B cell (primary cell): Measurements from ENCODE around the gene TBC1D22A. TPM values are rescaled to one million over a fixed set of nuclear protein-coding genes. Genes with fewer than 3 reads are reported as not detected.

Source experiments
- ATAC-seq: fragments of 200-7000 bp; cut with Tn5 transposase; one replicate; pipeline ENCODE4 v1.10.0; 2021; ENCODE audit warnings: low read depth, mild to moderate bottlenecking, moderate number of reproducible peaks, moderate library complexity
- CTCF ChIA-PET: fragments of 350-600 bp; sonication (Branson Sonifier 250); formaldehyde crosslinking; loops from one replicate; lab custom pipeline; 2021; ENCODE audit warnings: antibody characterized with exemption, inconsistent platforms; lab: Charles Lee
- POLR2A ChIA-PET: fragments of 350-600 bp; sonication (Branson Sonifier 250); formaldehyde crosslinking; loops from one replicate; lab custom pipeline; 2021; ENCODE audit warnings: antibody characterized with exemption; lab: Charles Lee
- DNase-seq: peaks from one replicate; pipeline ENCODE4 v3.0.0; 2013
- H2AFZ ChIP-seq: 2 replicates; pipeline ENCODE4 v1.6.1; 2012; ENCODE audit warnings: mild to moderate bottlenecking, low read depth, low read length; ENCODE audit not compliant: insufficient read depth, poor library complexity, severe bottlenecking
- H3K27ac ChIP-seq, 2 donors: 1 replicate in 1 of 2; 2 replicates in 1 of 2; pipeline ENCODE4 v1.5.1; 2012 to 2013; ENCODE audit warnings: low read length in 2 of 2, mild to moderate bottlenecking in 2 of 2, moderate library complexity in 1 of 2
- H3K27me3 ChIP-seq, 4 experiments: fragments of 200-600 bp in 1 of 4; sonication (generic) in 1 of 4; replicated peaks in 1 of 4; 1 replicate in 2 of 4; 2 replicates in 2 of 4; pipeline versions ENCODE4 v1.6.1 to v1.7.0; 2013 to 2016; ENCODE audit warnings: low read length in 3 of 4, mild to moderate bottlenecking in 2 of 4, mixed read lengths in 1 of 4, moderate library complexity in 1 of 4; ENCODE audit not compliant: insufficient read depth in 4 of 4, control insufficient read depth in 3 of 4; ENCODE audit errors: control extremely low read depth in 1 of 4
- H3K36me3 ChIP-seq, 2 experiments: replicated peaks in 1 of 2; 1 replicate in 1 of 2; 2 replicates in 1 of 2; pipeline versions ENCODE4 v1.6.1 to v1.7.1; 2013; ENCODE audit warnings: low read length in 1 of 2; ENCODE audit not compliant: insufficient read depth in 2 of 2, control insufficient read depth in 1 of 2; ENCODE audit errors: control extremely low read depth in 1 of 2, extremely low read depth in 1 of 2
- H3K4me1 ChIP-seq, 2 donors: fragments of 200-600 bp in 1 of 2; sonication (generic) in 1 of 2; 1 replicate in 1 of 2; 2 replicates in 1 of 2; pipeline versions ENCODE4 v1.5.1 to v1.6.1; 2013 to 2017; ENCODE audit warnings: low read length in 2 of 2; ENCODE audit not compliant: control insufficient read depth in 2 of 2, insufficient read depth in 2 of 2
- H3K4me2 ChIP-seq: replicated peaks from 2 replicates; pipeline ENCODE3; 2012; ENCODE audit warnings: mild to moderate bottlenecking, low read depth, low read length; ENCODE audit not compliant: poor library complexity, severe bottlenecking
- H3K4me3 ChIP-seq, 5 experiments: fragments of 200-600 bp in 1 of 5; sonication (generic) in 1 of 5; 1 replicate in 3 of 5; 2 replicates in 2 of 5; pipeline versions ENCODE4 v1.5.1 to v1.7.0; 2011 to 2016; ENCODE audit warnings: low read length in 4 of 5, mild to moderate bottlenecking in 4 of 5, low read depth in 2 of 5, control low read depth in 1 of 5, moderate library complexity in 1 of 5; ENCODE audit not compliant: insufficient read depth in 1 of 5; ENCODE audit errors: control extremely low read depth in 1 of 5, extremely low read depth in 1 of 5
- H3K79me2 ChIP-seq: fragments of 200-600 bp; sonication (generic); one replicate; pipeline ENCODE4 v1.6.0; 2016; ENCODE audit warnings: low read length; ENCODE audit not compliant: control insufficient read depth, insufficient read depth
- H3K9ac ChIP-seq: fragments of 200-600 bp; sonication (generic); 2 replicates; pipeline ENCODE4 v1.6.1; 2017; ENCODE audit warnings: mild to moderate bottlenecking, low read length, moderate library complexity
- H3K9me3 ChIP-seq, 3 donors: one replicate each; pipeline versions ENCODE4 v1.6.1 to v1.7.1; 2013; ENCODE audit warnings: low read length in 2 of 3; ENCODE audit not compliant: control insufficient read depth in 2 of 3, insufficient read depth in 1 of 3; ENCODE audit errors: control extremely low read depth in 1 of 3
- H4K20me1 ChIP-seq: 2 replicates; pipeline ENCODE4 v1.6.0; 2012; ENCODE audit warnings: mild to moderate bottlenecking, low read length; ENCODE audit not compliant: insufficient read depth, control insufficient read depth, poor library complexity, severe bottlenecking
- H3K27ac Mint-ChIP-seq: one replicate; pipeline ENCODE4 v1.8.0; 2021; ENCODE audit warnings: mixed read lengths
- H3K27me3 Mint-ChIP-seq: one replicate; pipeline ENCODE4 v1.8.0; 2021; ENCODE audit warnings: mixed read lengths
- H3K4me1 Mint-ChIP-seq: one replicate; pipeline ENCODE4 v1.8.0; 2021; ENCODE audit warnings: mixed read lengths
- H3K4me3 Mint-ChIP-seq: one replicate; pipeline ENCODE4 v1.8.0; 2021; ENCODE audit warnings: mixed read lengths
- H3K9me3 Mint-ChIP-seq: one replicate; pipeline ENCODE4 v1.8.0; 2022; ENCODE audit warnings: mixed read lengths; ENCODE audit not compliant: insufficient read depth
- EZH2 ChIP-seq: IDR thresholded peaks from 2 replicates; pipeline ENCODE4 v1.6.1; 2012; ENCODE audit warnings: borderline replicate concordance, low read depth, mild to moderate bottlenecking, moderate library complexity, low read length; ENCODE audit not compliant: insufficient read depth, poor library complexity, severe bottlenecking
- WGBS: methylation state at CpG from one replicate; pipeline ENCODE4 v1.1.5; 2013; ENCODE audit warnings: missing lambda C conversion rate; ENCODE audit not compliant: insufficient coverage; 5-methylcytosine and 5-hydroxymethylcytosine counted together
- intact Hi-C: fragments of 100-400 bp; cut with micrococcal nuclease; formaldehyde crosslinking; loops from one replicate; pipeline ENCODE4 v1.10.0; 2022
- polyA plus RNA-seq: library from polyadenylated mRNA; depleted of rRNA; stranded (reverse); fragments of >200 nt; gene quantifications from 2 replicates; pipeline ENCODE4 v1.2.3, GENCODE V29; 2012
- total RNA-seq, 2 donors: library from RNA; stranded (reverse); fragments of 120-200 nt in 1 of 2; gene quantifications; 1 replicate in 1 of 2; 2 replicates in 1 of 2; pipeline versions ENCODE4 v1.2.3 to v1.2.4, GENCODE V29; 2013 to 2022
- TF ChIP-seq, protein P1 (sequence below): fragments of 200-600 bp; IDR thresholded peaks from one replicate; pipeline ENCODE4 v1.8.0; 2022; ENCODE audit warnings: antibody characterized with exemption, mild to moderate bottlenecking

The TBC1D22A gene
- total and polyA plus RNA-seq, 2 donors (not counting 1 experiment from before 2014, with no cell fraction given): 73.8 to 128 TPM

DNA sequence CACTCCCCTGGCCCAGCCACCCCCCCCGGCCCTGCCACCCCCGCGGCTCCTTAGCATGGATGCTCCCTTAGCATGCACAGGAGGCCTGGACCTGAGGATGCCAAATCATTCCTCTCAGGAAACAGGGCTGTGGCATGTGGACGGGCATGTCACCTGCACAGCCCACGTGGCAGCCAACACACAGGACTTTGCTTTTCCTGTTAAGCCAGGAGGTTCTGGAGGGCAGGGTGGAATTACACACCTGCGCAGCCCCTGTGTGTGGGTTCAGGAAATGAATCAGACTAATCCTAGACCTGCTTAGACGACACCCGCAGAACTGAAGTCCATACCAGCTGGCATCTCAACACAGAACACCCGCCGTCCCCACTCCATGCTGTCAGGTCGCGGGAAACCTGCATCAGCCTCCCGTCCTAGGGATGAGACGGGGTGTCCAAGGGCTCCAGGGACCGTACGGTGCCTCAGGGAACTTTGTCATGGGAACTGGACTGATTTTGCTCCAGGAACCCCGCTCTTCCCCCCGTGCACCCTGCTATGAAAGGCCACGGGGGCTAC is 34.6 kb upstream of the TBC1D22A start:
- Histone ChIP-seq H3K4me1 (peaks cover 7 to 15% of the 10 kb centered on the region in 2 donors), H3K9me3 (no peaks in the 10 kb centered on the region), H3K27ac (no peak overlapping the region), H3K79me2 (peaks cover 99% of the 10 kb centered on the region), H2AFZ (no peak overlapping the region), H3K4me3 (no peak overlapping the region), H3K4me2 (no peak overlapping the region), H3K36me3 (peaks cover 2 to 35% of the 10 kb centered on the region in 2 experiments), H3K9ac (no peak overlapping the region), H4K20me1 (peaks cover 93% of the 10 kb centered on the region), H3K27me3 (no peaks in the 10 kb centered on the region)
- TF ChIP-seq, protein P1, sequence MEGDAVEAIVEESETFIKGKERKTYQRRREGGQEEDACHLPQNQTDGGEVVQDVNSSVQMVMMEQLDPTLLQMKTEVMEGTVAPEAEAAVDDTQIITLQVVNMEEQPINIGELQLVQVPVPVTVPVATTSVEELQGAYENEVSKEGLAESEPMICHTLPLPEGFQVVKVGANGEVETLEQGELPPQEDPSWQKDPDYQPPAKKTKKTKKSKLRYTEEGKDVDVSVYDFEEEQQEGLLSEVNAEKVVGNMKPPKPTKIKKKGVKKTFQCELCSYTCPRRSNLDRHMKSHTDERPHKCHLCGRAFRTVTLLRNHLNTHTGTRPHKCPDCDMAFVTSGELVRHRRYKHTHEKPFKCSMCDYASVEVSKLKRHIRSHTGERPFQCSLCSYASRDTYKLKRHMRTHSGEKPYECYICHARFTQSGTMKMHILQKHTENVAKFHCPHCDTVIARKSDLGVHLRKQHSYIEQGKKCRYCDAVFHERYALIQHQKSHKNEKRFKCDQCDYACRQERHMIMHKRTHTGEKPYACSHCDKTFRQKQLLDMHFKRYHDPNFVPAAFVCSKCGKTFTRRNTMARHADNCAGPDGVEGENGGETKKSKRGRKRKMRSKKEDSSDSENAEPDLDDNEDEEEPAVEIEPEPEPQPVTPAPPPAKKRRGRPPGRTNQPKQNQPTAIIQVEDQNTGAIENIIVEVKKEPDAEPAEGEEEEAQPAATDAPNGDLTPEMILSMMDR: no peak
- TF ChIP-seq EZH2: no peak
- H3K9me3 Mint-ChIP-seq: no peaks in the 10 kb centered on the region
- DNase-seq (no peak), ATAC-seq (no peak)
- H3K4me1 Mint-ChIP-seq: peaks cover 39% of the 10 kb centered on the region
- H3K27ac Mint-ChIP-seq: no peak overlapping the region
- ChIA-PET POLR2A (no interaction called here), CTCF (interaction anchor here (1.7 kb wide), 1 partner anchor 164 kb away, joined by 8 read pairs; no protein-coding TSS in a partner anchor)
- 87% methylated on average over 17 of the region's 19 CpGs for WGBS
- H3K4me3 Mint-ChIP-seq: no peak overlapping the region
- H3K27me3 Mint-ChIP-seq: no peaks in the 10 kb centered on the region
- intact Hi-C loops: no loop called here

DNA sequence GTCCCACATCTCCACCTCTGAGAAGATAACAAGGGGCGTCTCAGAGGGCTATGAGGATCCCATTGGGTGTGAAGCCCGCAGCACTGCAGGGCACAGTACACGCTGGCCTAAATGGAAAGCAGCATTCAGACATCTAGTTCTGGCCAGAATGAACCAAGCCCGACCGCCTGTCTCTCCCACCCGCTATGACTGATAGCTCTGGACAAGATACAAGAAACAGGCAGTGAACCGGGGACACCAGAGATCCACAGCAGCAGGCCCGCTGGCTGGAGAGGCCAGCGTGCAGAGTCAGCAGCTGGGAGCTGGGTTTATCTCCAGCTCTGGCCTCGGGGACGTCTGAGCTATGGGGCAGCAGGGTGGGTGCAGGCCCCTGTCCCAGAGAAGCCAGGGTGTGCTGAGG is 34.0 kb upstream of the TBC1D22A start:
- intact Hi-C loops: no loop called here
- no peak overlapping the region for H3K4me3 ChIP-seq
- H3K27me3 ChIP-seq: no peaks in the 10 kb centered on the region
- peaks cover 2 to 34% of the 10 kb centered on the region in 2 experiments for H3K36me3 ChIP-seq
- H3K27ac Mint-ChIP-seq: no peak overlapping the region
- WGBS: 98% methylated on average over 11 of the region's 11 CpGs
- no peaks in the 10 kb centered on the region for H3K9me3 ChIP-seq
- H3K4me3 Mint-ChIP-seq: no peak overlapping the region
- ATAC-seq (no peak), DNase-seq (no peak)
- H3K4me1 Mint-ChIP-seq: peaks cover 39% of the 10 kb centered on the region
- H3K27me3 Mint-ChIP-seq: no peaks in the 10 kb centered on the region
- ChIA-PET CTCF (interaction anchor here (1.7 kb wide), 1 partner anchor 165 kb away, joined by 8 read pairs; no protein-coding TSS in a partner anchor), POLR2A (no interaction called here)
- TF ChIP-seq EZH2: no peak
- TF ChIP-seq, protein P1: no peak
- no peak overlapping the region for H3K27ac ChIP-seq
- H3K9me3 Mint-ChIP-seq: no peaks in the 10 kb centered on the region
- no peak overlapping the region for H3K9ac ChIP-seq
- no peak overlapping the region for H2AFZ ChIP-seq
- H3K79me2 ChIP-seq: peaks cover 99% of the 10 kb centered on the region
- no peak overlapping the region for H3K4me2 ChIP-seq
- H3K4me1 ChIP-seq: peaks cover 7 to 15% of the 10 kb centered on the region in 2 donors
- peaks cover 93% of the 10 kb centered on the region for H4K20me1 ChIP-seq
